Measurements from ENCODE around the gene GARIN5A. TPM values are rescaled to one million over a fixed set of nuclear protein-coding genes. Genes with fewer than 3 reads are reported as not detected.

GARIN5A gene
- 0.32 TPM in 1 of 2 replicates, not detected in the other for total RNA-seq

GRCh38 chr19:50476224-50476906 lies at the start of gene GARIN5A, which contains the start of gene EMC10:
Gene GARIN5A (minus strand): TSS chr19:50476848. CDS start chr19:50476388, 460 bp downstream.
Gene EMC10 (plus strand): TSS chr19:50476507. CDS start chr19:50476545, 38 bp downstream.
- peak; percentile 93 for DNase-seq (ENCODE audit: low read depth)
- H3K4me3 ChIP-seq (ENCODE audit: low read depth, low read length), result peak within 1 kb of the TSS; percentile 95
- TF ChIP-seq CTCF (IDR thresholded peaks at IDR 0.05; ENCODE audit: insufficient read depth, low read depth, low read length), result no peak

GRCh38 chr19:50522881-50523280 lies 46.2 kb upstream of the GARIN5A start:
- TF ChIP-seq CTCF (IDR thresholded peaks at IDR 0.05; ENCODE audit: insufficient read depth, low read depth, low read length), result no peak
- H3K4me3 ChIP-seq (ENCODE audit: low read depth, low read length), result no peak overlapping the region
- DNase-seq (ENCODE audit: low read depth), result no peak

GRCh38 chr19:50520822-50521465 lies 44.3 kb upstream of the GARIN5A start:
- no peak for DNase-seq (ENCODE audit: low read depth)
- H3K4me3 ChIP-seq (ENCODE audit: low read depth, low read length), result no peak overlapping the region
- TF ChIP-seq CTCF (IDR thresholded peaks at IDR 0.05; ENCODE audit: insufficient read depth, low read depth, low read length), result no peak

- no peak overlapping the region for H3K4me3 ChIP-seq (ENCODE audit: low read depth, low read length)
- TF ChIP-seq CTCF (IDR thresholded peaks at IDR 0.05; ENCODE audit: insufficient read depth, low read depth, low read length), result no peak
- no peak for DNase-seq (ENCODE audit: low read depth)
These were observed 42.4 kb upstream of the GARIN5A start for GRCh38 chr19:50519006-50519575.

GRCh38 chr19:50518091-50519005 lies 41.7 kb upstream of the GARIN5A start:
- TF ChIP-seq CTCF (IDR thresholded peaks at IDR 0.05; ENCODE audit: insufficient read depth, low read depth, low read length), result no peak
- DNase-seq (ENCODE audit: low read depth), result no peak
- no peak overlapping the region for H3K4me3 ChIP-seq (ENCODE audit: low read depth, low read length)

GRCh38 chr19:50517704-50518075 lies 41.0 kb upstream of the GARIN5A start:
- TF ChIP-seq CTCF (IDR thresholded peaks at IDR 0.05; ENCODE audit: insufficient read depth, low read depth, low read length), result no peak
- no peak overlapping the region for H3K4me3 ChIP-seq (ENCODE audit: low read depth, low read length)
- DNase-seq (ENCODE audit: low read depth), result no peak
